GM21717 (cell line): ENCODE results near the gene KRTAP10-10.
"Not testable (repeated sequence)": the region's sequence is repeated elsewhere in the genome, so short reads cannot be mapped to it uniquely, and the experiment has no call there.

Source experiments
- ATAC-seq: cut with Tn5 transposase; IDR thresholded peaks from one replicate; pipeline ENCODE4 v1.9.1; 2021; ENCODE audit warnings: mild to moderate bottlenecking, moderate library complexity; ENCODE audit not compliant: unreplicated experiment

KRTAP10-10 gene

GRCh38 chr21:44625756-44626155 is 11.4 kb upstream of the KRTAP10-10 start:
- ATAC-seq: no peak

- no peak for ATAC-seq
Observed at GRCh38 chr21:44626262-44626661, 10.9 kb upstream of the KRTAP10-10 start.

GRCh38 chr21:44626673-44627143 is 10.4 kb upstream of the KRTAP10-10 start, which contains the start of gene KRTAP10-9:
TSS of gene KRTAP10-9 (plus strand) at chr21:44627093. CDS start at chr21:44627172, 79 bp downstream.
- no peak for ATAC-seq

- not testable (repeated sequence) for ATAC-seq
Observed at GRCh38 chr21:44627181-44627822, 9.9 kb upstream of the KRTAP10-10 start.

- ATAC-seq: not testable (repeated sequence)
Observed at GRCh38 chr21:44627831-44628233, 9.3 kb upstream of the KRTAP10-10 start.

- no peak for ATAC-seq
Observed at GRCh38 chr21:44628707-44629391, 8.3 kb upstream of the KRTAP10-10 start.

- ATAC-seq: no peak
Observed at GRCh38 chr21:44630440-44630839, 6.7 kb upstream of the KRTAP10-10 start.

- no peak for ATAC-seq
Observed at GRCh38 chr21:44632067-44632466, 5.1 kb upstream of the KRTAP10-10 start.

GRCh38 chr21:44636209-44637017 is 743 bp upstream of the KRTAP10-10 start:
- ATAC-seq: no peak

GRCh38 chr21:44637851-44638348 is 744 bp downstream of the KRTAP10-10 start:
- ATAC-seq: not testable (repeated sequence)

GRCh38 chr21:44638506-44639330 is 1.6 kb downstream of the KRTAP10-10 start:
- ATAC-seq: not testable (repeated sequence)

- no peak for ATAC-seq
Observed at GRCh38 chr21:44639331-44639655, 2.1 kb downstream of the KRTAP10-10 start.

GRCh38 chr21:44640761-44641160 is 3.6 kb downstream of the KRTAP10-10 start:
- ATAC-seq: no peak

- ATAC-seq: no peak
Observed at GRCh38 chr21:44643741-44644310, 6.7 kb downstream of the KRTAP10-10 start.

GRCh38 chr21:44644878-44645277 is 7.7 kb downstream of the KRTAP10-10 start:
- ATAC-seq: no peak

GRCh38 chr21:44646366-44647221 is 9.4 kb downstream of the KRTAP10-10 start, which contains the start of gene KRTAP10-11:
TSS of gene KRTAP10-11 (plus strand) at chr21:44646414. CDS start at chr21:44646459, 45 bp downstream.
- ATAC-seq: not testable (repeated sequence)

GRCh38 chr21:44647222-44647552 is 10.0 kb downstream of the KRTAP10-10 start:
- no peak for ATAC-seq

- no peak for ATAC-seq
Observed at GRCh38 chr21:44648557-44649311, 11.6 kb downstream of the KRTAP10-10 start.
